Colonic mucosa (tissue), 4 donors: Measurements from ENCODE around the gene SMTNL2. TPM values are rescaled to one million over a fixed set of nuclear protein-coding genes. Genes with fewer than 3 reads are reported as not detected.
A peak's percentile ranks its signal among the peaks of the same experiment; 100 is the strongest.

ENCODE experiments used
- DNase-seq: peaks from one replicate; pipeline ENCODE4 v3.0.0-alpha.2; 2020
- H3K27ac ChIP-seq: fragments of 200-600 bp; one replicate; pipeline ENCODE4 v1.8.0; 2021
- H3K27me3 ChIP-seq: fragments of 200-600 bp; one replicate; pipeline ENCODE4 v1.8.0; 2021
- H3K36me3 ChIP-seq: fragments of 200-600 bp; one replicate; pipeline ENCODE4 v1.8.0; 2021
- H3K4me1 ChIP-seq: fragments of 200-600 bp; one replicate; pipeline ENCODE4 v1.8.0; 2021; ENCODE audit warnings: mild to moderate bottlenecking
- H3K4me3 ChIP-seq: fragments of 200-600 bp; one replicate; pipeline ENCODE4 v1.8.0; 2021
- H3K9ac ChIP-seq, 2 donors: one replicate each; pipeline ENCODE4 v1.7.0; 2013; ENCODE audit warnings: control low read depth in 2 of 2, low read depth in 2 of 2, low read length in 2 of 2
- H3K9me3 ChIP-seq: fragments of 200-600 bp; one replicate; pipeline ENCODE4 v1.8.0; 2021
- CTCF ChIP-seq: fragments of 200-600 bp; IDR thresholded peaks from one replicate; pipeline ENCODE4 v1.8.0; 2022; ENCODE audit warnings: antibody characterized with exemption, mild to moderate bottlenecking
- intact Hi-C: fragments of 100-400 bp; cut with DNase I; formaldehyde crosslinking; loops from one replicate; pipeline ENCODE4 v1.14.1; 2022
- total RNA-seq, 2 donors: library from RNA; stranded (reverse); fragmentation: NEBNext Ultra II Directional in 1 of 2; extraction: Animal tissue kit (Norgen Biotek cat#: 25700) in 1 of 2; gene quantifications; one replicate each; pipeline ENCODE4 v1.2.1, GENCODE V29; 2021
- donor health status: healthy.
- donor health status: DM: no; HTN: no; CAD: no.
- donor health status: DM: no; HTN: no; CAD: no.

The SMTNL2 gene
- total RNA-seq, 2 donors from 2014 or later: 0.27 TPM; not detected in 1

DNA sequence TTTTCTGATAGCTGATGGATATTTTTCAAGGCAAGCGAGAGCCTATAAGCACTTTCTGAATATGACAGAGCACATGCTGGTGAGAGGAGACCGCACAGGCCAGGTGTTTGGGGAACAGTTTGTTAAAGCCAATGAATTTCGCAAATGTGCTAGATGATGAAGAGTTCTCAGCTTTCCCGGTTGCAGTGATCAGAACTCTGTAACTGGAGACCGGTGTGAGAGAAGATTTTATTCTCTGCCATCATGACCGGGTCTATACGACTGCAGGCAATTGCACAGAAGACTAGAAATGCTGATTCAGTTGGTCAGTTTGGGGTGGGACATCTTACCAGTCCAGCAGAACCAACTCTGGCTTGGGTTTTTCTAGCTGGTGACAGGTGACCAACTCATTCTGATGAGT is 25.4 kb downstream of the SMTNL2 start:
- H3K9ac ChIP-seq: no peak overlapping the region
- DNase-seq: no peak
- H3K36me3 ChIP-seq: no peaks in the 10 kb centered on the region
- no peak overlapping the region for H3K27ac ChIP-seq
- TF ChIP-seq CTCF: no peak
- intact Hi-C loops: no loop called here
- no peaks in the 10 kb centered on the region for H3K9me3 ChIP-seq
- H3K4me1 ChIP-seq: no peaks in the 10 kb centered on the region
- H3K27me3 ChIP-seq: no peaks in the 10 kb centered on the region
- no peak overlapping the region for H3K4me3 ChIP-seq

DNA sequence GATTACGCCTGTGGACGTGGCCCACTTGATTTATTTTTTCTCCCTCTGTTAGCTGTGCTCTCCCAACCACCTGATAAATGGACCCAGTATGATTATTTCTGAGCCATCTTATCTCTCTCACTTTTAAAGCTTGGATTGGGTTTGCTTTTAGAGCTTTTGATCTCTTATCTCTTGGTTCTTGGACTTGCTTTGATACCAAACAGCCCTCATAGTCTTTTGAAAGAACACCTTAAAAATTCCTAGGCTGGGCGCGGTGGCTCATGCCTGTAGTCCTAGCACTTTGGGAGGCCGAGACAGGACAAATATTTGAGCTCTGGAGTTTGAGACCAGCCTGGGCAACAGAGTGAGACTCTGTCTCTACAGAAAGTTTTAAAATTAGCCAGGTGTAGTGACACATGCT is 25.8 kb downstream of the SMTNL2 start:
- DNase-seq: no peak
- intact Hi-C loops: no loop called here
- TF ChIP-seq CTCF: no peak
- H3K36me3 ChIP-seq: no peaks in the 10 kb centered on the region
- H3K9me3 ChIP-seq: no peaks in the 10 kb centered on the region
- H3K4me3 ChIP-seq: no peak overlapping the region
- H3K27me3 ChIP-seq: no peaks in the 10 kb centered on the region
- no peak overlapping the region for H3K27ac ChIP-seq
- H3K4me1 ChIP-seq: no peaks in the 10 kb centered on the region
- no peak overlapping the region for H3K9ac ChIP-seq

DNA sequence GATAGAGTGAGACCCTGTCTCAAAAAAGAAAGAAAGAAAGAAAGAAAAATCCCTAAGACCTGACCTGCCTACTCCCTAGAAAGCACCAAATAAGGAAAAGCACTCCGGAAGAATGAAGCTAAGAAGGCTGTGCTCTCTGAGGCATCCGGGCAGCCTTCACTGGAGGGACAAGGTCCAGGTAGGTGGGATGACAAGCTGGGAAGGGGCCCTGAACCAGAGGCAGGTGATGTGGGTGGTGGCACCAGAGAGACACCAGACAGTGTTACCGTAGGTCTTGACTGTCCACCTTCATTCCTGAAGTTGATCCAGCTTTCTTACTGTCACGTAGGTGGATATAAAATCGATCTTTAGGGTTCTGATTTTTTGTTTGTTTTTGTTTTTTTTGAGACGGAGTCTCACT is 26.3 kb downstream of the SMTNL2 start:
- H3K9ac ChIP-seq: no peak overlapping the region
- intact Hi-C loops: no loop called here
- H3K27ac ChIP-seq: no peak overlapping the region
- TF ChIP-seq CTCF: no peak
- no peaks in the 10 kb centered on the region for H3K9me3 ChIP-seq
- H3K27me3 ChIP-seq: no peaks in the 10 kb centered on the region
- H3K36me3 ChIP-seq: no peaks in the 10 kb centered on the region
- H3K4me1 ChIP-seq: no peaks in the 10 kb centered on the region
- DNase-seq: no peak
- H3K4me3 ChIP-seq: no peak overlapping the region

GRCh38 chr17:4616476-4616875 is 32.1 kb downstream of the SMTNL2 start:
- intact Hi-C loops: no loop called here
- no peak overlapping the region for H3K9ac ChIP-seq
- no peak overlapping the region for H3K27ac ChIP-seq

GRCh38 chr17:4617090-4617489 is 32.8 kb downstream of the SMTNL2 start:
- Histone ChIP-seq H3K27me3 (no peaks in the 10 kb centered on the region), H3K27ac (no peak overlapping the region), H3K4me1 (no peaks in the 10 kb centered on the region), H3K9me3 (no peaks in the 10 kb centered on the region), H3K9ac (peak overlapping the region in 1 of 2 donors; percentile 2), H3K36me3 (no peaks in the 10 kb centered on the region), H3K4me3 (no peak overlapping the region)
- no peak for TF ChIP-seq CTCF
- DNase-seq: no peak
- intact Hi-C loops: no loop called here

More at GRCh38 chr17:4616476-4616875, 32.1 kb downstream of the SMTNL2 start:
- no peak for TF ChIP-seq CTCF
- Histone ChIP-seq H3K9me3 (no peaks in the 10 kb centered on the region), H3K4me3 (no peak overlapping the region), H3K4me1 (no peaks in the 10 kb centered on the region), H3K36me3 (no peaks in the 10 kb centered on the region), H3K27me3 (no peaks in the 10 kb centered on the region)
- no peak for DNase-seq
